Testis (tissue), 2 donors: ENCODE measurements around the gene ZBTB17.

Experiments
- CTCF ChIP-seq, 3 experiments: fragments of 450-650 bp in 2 of 3; fragments of 200-600 bp in 1 of 3; sonication (generic) in 1 of 3; IDR thresholded peaks; one replicate each; pipeline ENCODE4 v1.5.1; 2016 to 2019; ENCODE audit warnings: antibody characterized with exemption in 3 of 3, mild to moderate bottlenecking in 2 of 3, moderate library complexity in 1 of 3
- POLR2A ChIP-seq: fragments of 450-650 bp; IDR thresholded peaks from one replicate; pipeline ENCODE4 v1.6.1; 2017; ENCODE audit warnings: antibody characterized with exemption, mild to moderate bottlenecking, moderate library complexity

GRCh38 chr1:15937146-15937545 lies 38.8 kb downstream of the ZBTB17 start:
- no peak for TF ChIP-seq CTCF (IDR thresholded peaks at IDR 0.05)
- no peak for TF ChIP-seq POLR2A
